Neuron (in vitro differentiated cells): ENCODE data around the gene OSBP2.

ENCODE experiments used
- H2AFZ ChIP-seq: one replicate; pipeline ENCODE4 v1.6.1; 2013; ENCODE audit warnings: low read depth, mild to moderate bottlenecking, inconsistent platforms, low read length, moderate library complexity
- H3K27me3 ChIP-seq: one replicate; pipeline ENCODE4 v1.6.1; 2013; ENCODE audit warnings: low read length; ENCODE audit not compliant: insufficient read depth
- H3K36me3 ChIP-seq: one replicate; pipeline ENCODE4 v1.6.1; 2013; ENCODE audit warnings: low read length; ENCODE audit not compliant: insufficient read depth
- H3K4me1 ChIP-seq: one replicate; pipeline ENCODE4 v1.6.1; 2013; ENCODE audit warnings: low read length; ENCODE audit not compliant: insufficient read depth
- H3K4me3 ChIP-seq: 2 replicates; pipeline ENCODE4 v1.5.1; 2013; ENCODE audit warnings: mild to moderate bottlenecking, low read length, moderate library complexity
- H3K9me3 ChIP-seq: one replicate; pipeline ENCODE4 v1.6.1; 2013; ENCODE audit warnings: low read length

The OSBP2 gene

GRCh38 chr22:30946354-30946753 is 251.7 kb downstream of the OSBP2 start:
- H3K9me3 ChIP-seq = no peaks in the 10 kb centered on the region
- no peak overlapping the region for H2AFZ ChIP-seq
- H3K4me1 ChIP-seq = peaks cover 32% of the 10 kb centered on the region
- peaks cover 80% of the 10 kb centered on the region for H3K36me3 ChIP-seq
- H3K27me3 ChIP-seq = no peaks in the 10 kb centered on the region
- H3K4me3 ChIP-seq = no peak overlapping the region

- Histone ChIP-seq H2AFZ (no peak overlapping the region), H3K36me3 (peaks cover 78% of the 10 kb centered on the region), H3K9me3 (no peaks in the 10 kb centered on the region), H3K4me1 (peaks cover 32% of the 10 kb centered on the region), H3K4me3 (no peak overlapping the region), H3K27me3 (no peaks in the 10 kb centered on the region)
These were observed 252.6 kb downstream of the OSBP2 start for GRCh38 chr22:30947173-30947815.

DNA sequence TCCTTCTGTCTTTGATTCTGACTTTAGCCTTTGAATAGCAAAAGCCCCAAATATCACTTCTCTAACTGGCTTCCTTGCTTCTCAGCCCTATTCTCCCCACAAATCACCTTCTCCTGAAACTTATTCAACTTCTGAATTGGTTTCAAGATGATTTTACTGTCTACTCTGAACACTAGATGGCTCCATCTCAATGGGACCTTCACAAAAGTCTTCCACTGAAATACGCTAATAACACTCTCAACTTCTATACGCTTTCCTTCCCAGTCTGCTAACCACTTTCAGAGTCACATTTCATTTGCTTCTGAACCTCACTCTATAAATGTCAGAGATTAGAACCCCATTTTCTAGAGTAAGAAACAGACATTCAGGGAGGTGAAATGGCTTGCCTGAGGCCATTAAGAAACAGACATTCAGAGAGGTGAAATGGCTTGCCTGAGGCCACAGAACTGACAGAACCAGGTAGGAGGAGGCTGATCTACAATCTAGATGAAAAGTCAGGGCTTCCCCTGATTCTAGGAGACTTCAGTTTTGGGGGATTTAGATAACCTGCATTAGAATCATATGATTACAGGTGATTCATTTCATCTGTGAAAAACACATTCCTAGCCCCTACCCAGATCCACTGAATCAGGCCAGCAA is 253.3 kb downstream of the OSBP2 start:
- Histone ChIP-seq H3K27me3 (no peaks in the 10 kb centered on the region), H2AFZ (no peak overlapping the region), H3K4me1 (peaks cover 32% of the 10 kb centered on the region), H3K9me3 (no peaks in the 10 kb centered on the region), H3K36me3 (peaks cover 80% of the 10 kb centered on the region), H3K4me3 (no peak overlapping the region)

GRCh38 chr22:30948930-30949342 is 254.3 kb downstream of the OSBP2 start:
- Histone ChIP-seq H2AFZ (no peak overlapping the region), H3K36me3 (peaks cover 83% of the 10 kb centered on the region), H3K4me3 (no peak overlapping the region), H3K9me3 (no peaks in the 10 kb centered on the region), H3K27me3 (no peaks in the 10 kb centered on the region), H3K4me1 (peaks cover 36% of the 10 kb centered on the region)

DNA sequence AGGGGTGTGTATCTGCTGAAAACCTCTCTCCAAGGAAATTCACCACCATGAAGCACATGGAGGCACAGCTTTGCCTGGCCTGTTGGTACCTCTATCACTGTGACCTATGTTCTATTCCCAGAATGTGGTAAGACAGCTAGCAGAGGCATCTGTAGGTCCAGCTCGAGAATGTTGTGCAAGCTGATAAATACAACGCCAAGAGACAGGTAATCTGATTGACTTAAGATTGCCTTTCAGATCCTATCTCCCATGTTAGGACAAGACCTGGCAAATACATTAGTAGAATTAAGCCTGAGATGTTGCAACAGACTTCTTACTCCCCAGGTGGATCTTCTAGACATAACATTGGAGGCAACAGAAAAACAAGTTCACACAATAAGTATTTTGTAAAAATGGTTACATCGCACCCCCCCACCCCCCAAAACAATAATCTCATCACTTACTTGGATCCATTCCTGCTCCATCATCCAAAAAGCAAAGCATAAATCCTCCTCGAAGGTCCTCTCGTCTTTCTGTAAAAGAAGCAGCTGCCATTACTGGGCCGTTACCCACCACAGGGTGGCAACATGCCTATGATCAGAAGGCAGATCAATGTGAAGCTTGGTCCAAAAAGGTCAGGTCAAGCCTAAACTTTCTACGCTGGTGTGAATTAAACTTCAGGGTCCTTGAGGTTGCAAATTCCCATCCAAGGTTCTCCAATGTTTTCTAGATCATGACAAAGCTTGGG is 255.4 kb downstream of the OSBP2 start:
- Histone ChIP-seq H3K36me3 (peaks cover 81% of the 10 kb centered on the region), H3K27me3 (no peaks in the 10 kb centered on the region), H3K4me3 (no peak overlapping the region), H2AFZ (no peak overlapping the region), H3K9me3 (no peaks in the 10 kb centered on the region), H3K4me1 (peaks cover 36% of the 10 kb centered on the region)

- no peaks in the 10 kb centered on the region for H3K27me3 ChIP-seq
- H3K36me3 ChIP-seq = peaks cover 92% of the 10 kb centered on the region
- H2AFZ ChIP-seq = no peak overlapping the region
These were observed 258.5 kb downstream of the OSBP2 start for GRCh38 chr22:30953206-30953605.

DNA sequence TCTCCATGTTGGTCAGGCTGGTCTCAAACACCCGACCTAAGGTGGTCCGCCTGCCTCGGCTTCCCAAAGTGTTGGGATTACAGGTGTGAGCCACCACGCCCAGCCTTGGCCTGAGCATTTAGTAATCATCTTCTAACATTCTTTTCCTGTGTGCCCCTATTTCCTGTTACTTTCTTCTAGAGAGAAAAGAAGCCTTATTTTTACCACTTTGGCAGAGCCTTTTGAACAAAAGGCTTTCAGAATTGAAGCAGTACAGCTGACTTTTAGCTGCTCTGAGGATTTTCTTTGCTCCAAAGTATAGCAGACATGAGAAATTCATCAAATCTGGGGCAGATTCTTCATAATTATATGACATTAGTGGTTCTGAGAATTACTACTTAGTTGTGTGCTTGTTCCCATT is 260.5 kb downstream of the OSBP2 start:
- peaks cover 4% of the 10 kb centered on the region for H3K4me1 ChIP-seq
- no peak overlapping the region for H3K4me3 ChIP-seq
- no peaks in the 10 kb centered on the region for H3K9me3 ChIP-seq
- H2AFZ ChIP-seq = no peak overlapping the region
- H3K27me3 ChIP-seq = no peaks in the 10 kb centered on the region
- peaks cover 83% of the 10 kb centered on the region for H3K36me3 ChIP-seq

More at GRCh38 chr22:30953206-30953605, 258.5 kb downstream of the OSBP2 start:
- Histone ChIP-seq H3K4me1 (peaks cover 13% of the 10 kb centered on the region), H3K4me3 (no peak overlapping the region), H3K9me3 (no peaks in the 10 kb centered on the region)
